Gastroesophageal sphincter (tissue), 4 donors: Measurements from ENCODE around the gene CHGA. TPM values are rescaled to one million over a fixed set of nuclear protein-coding genes. Genes with fewer than 3 reads are reported as not detected.

Experiments used
- ATAC-seq: fragments of 150-250 bp; one replicate; pipeline ENCODE4 v1.9.1; 2016; ENCODE audit warnings: mild to moderate bottlenecking, moderate library complexity
- H3K27ac ChIP-seq, 4 donors: fragments of 200-600 bp; sonication (generic) in 3 of 4; 1 replicate in 3 of 4; 2 replicates in 1 of 4; pipeline ENCODE4 v1.5.1; 2016 to 2019
- H3K27me3 ChIP-seq: fragments of 200-600 bp; sonication (generic); one replicate; pipeline ENCODE4 v1.5.1; 2019
- H3K36me3 ChIP-seq, 2 donors: fragments of 200-600 bp; sonication (generic); one replicate each; pipeline ENCODE4 v1.5.1; 2019; ENCODE audit warnings: control low read depth in 1 of 2
- H3K4me1 ChIP-seq, 3 donors: fragments of 200-600 bp; sonication (generic); 1 replicate in 2 of 3; 2 replicates in 1 of 3; pipeline ENCODE4 v1.5.1; 2016 to 2019; ENCODE audit warnings: control low read depth in 2 of 3
- H3K4me3 ChIP-seq, 2 donors: fragments of 200-600 bp; sonication (generic); one replicate each; pipeline ENCODE4 v1.5.1; 2019; ENCODE audit warnings: mild to moderate bottlenecking in 1 of 2, moderate library complexity in 1 of 2
- H3K9me3 ChIP-seq, 3 donors: fragments of 200-600 bp; sonication (generic); one replicate each; pipeline ENCODE4 v1.5.1; 2017 to 2019; ENCODE audit warnings: control low read depth in 2 of 3
- CTCF ChIP-seq, 4 experiments: fragments of 200-600 bp in 2 of 4; fragments of 450-650 bp in 2 of 4; sonication (generic) in 1 of 4; IDR thresholded peaks; one replicate each; pipeline ENCODE4 v1.5.1; 2017 to 2019; ENCODE audit warnings: antibody characterized with exemption in 4 of 4, mild to moderate bottlenecking in 2 of 4, moderate library complexity in 2 of 4
- EP300 ChIP-seq: sonication (generic); formaldehyde crosslinking; IDR thresholded peaks from one replicate; pipeline ENCODE4 v1.6.1; 2017; ENCODE audit warnings: antibody characterized with exemption, mild to moderate bottlenecking
- POLR2A ChIP-seq, 2 donors: fragments of 450-650 bp; IDR thresholded peaks; one replicate each; pipeline ENCODE4 v1.6.1; 2017; ENCODE audit warnings: antibody characterized with exemption in 2 of 2, mild to moderate bottlenecking in 2 of 2, moderate library complexity in 1 of 2
- POLR2AphosphoS5 ChIP-seq: sonication (generic); formaldehyde crosslinking; IDR thresholded peaks from one replicate; pipeline ENCODE4 v1.6.1; 2017; ENCODE audit warnings: antibody characterized with exemption
- WGBS, 2 donors: methylation state at CpG; one replicate each; pipeline ENCODE4 v1.1.5; 2018; ENCODE audit warnings: low coverage in 1 of 2; 5-methylcytosine and 5-hydroxymethylcytosine counted together
- total RNA-seq, 4 donors: library from RNA; depleted of rRNA; stranded (reverse); fragments of >200 nt; gene quantifications; one replicate each; pipeline ENCODE4 v1.1.0, GENCODE V29; 2016

CHGA gene
- total RNA-seq, 4 donors from 2014 or later: 1.8 TPM; not detected in 1

GRCh38 chr14:92922155-92922735 is 705 bp upstream of the CHGA start:
- ATAC-seq: no peak
- Histone ChIP-seq H3K27ac (no peak overlapping the region), H3K27me3 (peaks cover 51% of the 10 kb centered on the region), H3K36me3 (no peaks in the 10 kb centered on the region), H3K4me1 (peaks cover 0 to 9% (median 0%) of the 10 kb centered on the region in 3 donors), H3K9me3 (no peaks in the 10 kb centered on the region), H3K4me3 (no peak overlapping the region)
- TF ChIP-seq POLR2AphosphoS5 (no peak), POLR2A (IDR thresholded peaks at IDR 0.05) (no peak), CTCF (IDR thresholded peaks at IDR 0.05) (no peak), EP300 (no peak)
- WGBS, 2 donors: 29 to 41% methylated on average over 2 of the region's 4 CpGs

- no peak overlapping the region for H3K4me3 ChIP-seq
- H3K27me3 ChIP-seq: peaks cover 40% of the 10 kb centered on the region
- TF ChIP-seq CTCF (IDR thresholded peaks at IDR 0.05) (no peak), EP300 (no peak), POLR2AphosphoS5 (no peak)
- no peaks in the 10 kb centered on the region for H3K9me3 ChIP-seq
- H3K4me1 ChIP-seq: peaks cover 0 to 9% (median 0%) of the 10 kb centered on the region in 3 donors
- ATAC-seq: no peak
- H3K27ac ChIP-seq: no peak overlapping the region
- no peaks in the 10 kb centered on the region for H3K36me3 ChIP-seq
- 13 to 37% methylated on average over 2 of the region's 8 CpGs for WGBS, 2 donors
These were observed 774 bp downstream of the CHGA start for GRCh38 chr14:92923744-92924103.

DNA sequence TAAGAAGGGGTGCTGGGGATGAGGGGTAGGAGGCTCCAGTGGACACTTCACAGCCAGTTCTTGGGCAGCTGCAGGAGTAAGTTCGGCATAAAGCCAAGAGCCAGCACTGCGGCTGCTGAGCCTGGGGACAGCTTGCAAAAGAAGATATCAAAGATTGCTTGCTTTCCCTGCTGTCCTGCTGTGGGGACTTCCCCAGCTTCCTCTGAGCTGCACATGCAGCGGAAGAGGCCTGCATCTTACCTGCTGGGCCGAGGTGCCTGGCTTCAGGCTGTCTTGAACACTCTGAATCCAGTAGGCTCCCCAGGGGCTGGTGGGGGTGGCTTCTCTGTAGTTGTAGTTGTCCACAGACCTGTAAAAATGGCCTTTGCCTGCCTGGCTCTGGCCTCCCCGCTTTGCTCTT is 1.3 kb downstream of the CHGA start:
- no peaks in the 10 kb centered on the region for H3K36me3 ChIP-seq
- no peak overlapping the region for H3K27ac ChIP-seq
- peaks cover 34% of the 10 kb centered on the region for H3K27me3 ChIP-seq
- no peaks in the 10 kb centered on the region for H3K9me3 ChIP-seq
- TF ChIP-seq CTCF (IDR thresholded peaks at IDR 0.05) (no peak), EP300 (no peak), POLR2AphosphoS5 (no peak), POLR2A (IDR thresholded peaks at IDR 0.05) (no peak)
- WGBS, 2 donors: 51% methylated on average over 3 of the region's 5 CpGs; no CpG with 5 or more reads in 1 of the 2 donors
- H3K4me1 ChIP-seq: peaks cover 0 to 9% (median 0%) of the 10 kb centered on the region in 3 donors
- no peak overlapping the region for H3K4me3 ChIP-seq
- ATAC-seq: no peak

DNA sequence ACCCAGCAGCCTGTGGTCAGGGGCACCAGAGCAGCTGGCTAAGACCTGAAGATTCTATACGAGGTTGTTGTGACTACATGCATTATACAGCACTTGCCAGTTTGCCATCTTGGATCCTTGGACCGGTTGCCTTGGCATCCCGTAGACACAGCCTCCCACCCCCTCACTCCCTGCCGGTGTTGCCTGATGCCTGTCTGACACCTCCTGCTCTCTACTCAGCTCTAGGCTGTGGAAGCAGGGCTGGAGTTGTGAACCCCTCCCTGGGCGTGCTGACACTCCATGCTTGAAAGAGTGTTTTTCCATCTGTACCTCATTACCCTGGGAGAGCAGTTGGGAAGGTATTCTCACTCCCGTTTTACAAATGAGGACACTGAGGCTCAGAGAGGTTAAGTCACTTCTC is 2.5 kb downstream of the CHGA start:
- WGBS, 2 donors: 44 to 69% methylated on average over 4 of the region's 6 CpGs
- H3K27me3 ChIP-seq: peaks cover 30% of the 10 kb centered on the region
- ATAC-seq: no peak
- peaks cover 0 to 9% (median 0%) of the 10 kb centered on the region in 3 donors for H3K4me1 ChIP-seq
- no peak for TF ChIP-seq POLR2AphosphoS5
- no peak for TF ChIP-seq EP300
- no peak for TF ChIP-seq CTCF (IDR thresholded peaks at IDR 0.05)
- TF ChIP-seq POLR2A (IDR thresholded peaks at IDR 0.05): no peak
- no peak overlapping the region for H3K27ac ChIP-seq
- no peaks in the 10 kb centered on the region for H3K9me3 ChIP-seq
- peaks cover 0 to 5% of the 10 kb centered on the region in 2 donors for H3K36me3 ChIP-seq
- H3K4me3 ChIP-seq: no peak overlapping the region

DNA sequence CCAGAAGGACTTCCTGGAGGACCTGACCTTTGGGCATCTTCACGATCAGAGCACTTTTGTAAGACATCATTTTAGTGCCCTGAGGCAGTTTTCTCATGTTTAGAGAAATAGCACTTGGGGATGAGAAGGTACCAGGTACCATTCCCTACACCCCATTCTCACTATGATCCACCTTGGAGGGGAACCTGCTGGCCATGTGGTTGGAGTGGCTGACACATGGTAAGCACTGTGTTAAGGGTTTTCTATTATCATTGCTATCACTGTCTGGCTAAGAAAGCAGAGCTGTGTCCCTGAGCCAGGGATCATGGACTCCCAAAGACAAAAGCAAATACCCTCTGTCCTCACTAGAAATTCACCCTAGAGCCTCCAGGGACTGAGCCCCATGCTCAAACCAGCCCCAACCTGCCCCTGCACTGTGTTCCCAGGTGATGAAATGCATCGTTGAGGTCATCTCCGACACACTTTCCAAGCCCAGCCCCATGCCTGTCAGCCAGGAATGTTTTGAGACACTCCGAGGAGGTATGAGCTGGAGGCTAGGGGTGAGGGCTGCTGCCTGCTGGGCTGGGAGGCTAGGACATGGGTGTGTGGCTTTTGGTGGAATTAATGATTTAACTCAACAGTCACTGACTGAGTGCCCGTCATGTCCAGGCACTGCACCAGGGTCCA is 3.4 kb downstream of the CHGA start:
- WGBS, 2 donors: 40 to 63% methylated on average over 1 of the region's 5 CpGs
- TF ChIP-seq CTCF (IDR thresholded peaks at IDR 0.05) (no peak), EP300 (no peak), POLR2AphosphoS5 (no peak), POLR2A (IDR thresholded peaks at IDR 0.05) (no peak)
- peaks cover 30% of the 10 kb centered on the region for H3K27me3 ChIP-seq
- H3K9me3 ChIP-seq: no peaks in the 10 kb centered on the region
- H3K27ac ChIP-seq: no peak overlapping the region
- H3K36me3 ChIP-seq: peaks cover 0 to 6% of the 10 kb centered on the region in 2 donors
- H3K4me3 ChIP-seq: no peak overlapping the region
- peaks cover 0 to 9% (median 0%) of the 10 kb centered on the region in 3 donors for H3K4me1 ChIP-seq
- ATAC-seq: no peak
